WTC11 (cell line): Measurements from ENCODE around the gene LIN7A. TPM values are rescaled to one million over a fixed set of nuclear protein-coding genes. Genes with fewer than 3 reads are reported as not detected.

Source experiments
- ATAC-seq: fragments of 200-7000 bp; cut with Tn5 transposase; 2 replicates; pipeline ENCODE4 v1.10.0; 2021; ENCODE audit warnings: mild to moderate bottlenecking, moderate library complexity
- CTCF ChIA-PET: fragments of 300-600 bp; sonication (Branson Sonifier 250); formaldehyde crosslinking; loops from one replicate; lab custom pipeline; 2021; ENCODE audit warnings: antibody characterized with exemption; lab: Charles Lee
- POLR2A ChIA-PET: fragments of 350-600 bp; sonication (Branson Sonifier 250); formaldehyde crosslinking; loops from one replicate; lab custom pipeline; 2021; ENCODE audit warnings: antibody characterized with exemption; lab: Charles Lee
- DNase-seq: peaks from one replicate; pipeline ENCODE4 v3.0.0; 2021; ENCODE audit warnings: low spot score
- H3K27ac Mint-ChIP-seq: 2 replicates; pipeline ENCODE4 v1.8.0; 2021; ENCODE audit warnings: mixed read lengths
- H3K27me3 Mint-ChIP-seq: 2 replicates; pipeline ENCODE4 v1.8.0; 2021; ENCODE audit warnings: low read depth, mild to moderate bottlenecking, moderate library complexity, mixed read lengths
- H3K36me3 Mint-ChIP-seq: 2 replicates; pipeline ENCODE4 v1.8.0; 2021; ENCODE audit warnings: mixed read lengths
- H3K4me1 Mint-ChIP-seq: 2 replicates; pipeline ENCODE4 v1.8.0; 2022; ENCODE audit warnings: mixed read lengths
- H3K4me3 Mint-ChIP-seq: 2 replicates; pipeline ENCODE4 v1.8.0; 2021; ENCODE audit warnings: mild to moderate bottlenecking, moderate library complexity, mixed read lengths
- H3K9me3 Mint-ChIP-seq: 2 replicates; pipeline ENCODE4 v1.8.0; 2021; ENCODE audit warnings: mixed read lengths
- ATF1 ChIP-seq: sonication (generic); formaldehyde crosslinking; IDR thresholded peaks from 2 replicates; pipeline ENCODE4 v1.8.1; 2023; ENCODE audit warnings: mild to moderate bottlenecking, moderate library complexity, missing genetic modification reagents
- CBFB ChIP-seq: sonication (generic); formaldehyde crosslinking; IDR thresholded peaks from 2 replicates; pipeline ENCODE4 v1.8.1; 2022; ENCODE audit warnings: mild to moderate bottlenecking, low read depth, missing genetic modification reagents
- CREB1 ChIP-seq: sonication (generic); formaldehyde crosslinking; IDR thresholded peaks from 2 replicates; pipeline ENCODE4 v1.8.0; 2023; ENCODE audit warnings: mild to moderate bottlenecking, missing genetic modification reagents
- CREM ChIP-seq: sonication (generic); formaldehyde crosslinking; IDR thresholded peaks from 2 replicates; pipeline ENCODE4 v1.8.1; 2022; ENCODE audit warnings: mild to moderate bottlenecking, missing genetic modification reagents, moderate library complexity
- ELF4 ChIP-seq: sonication (generic); formaldehyde crosslinking; IDR thresholded peaks from 2 replicates; pipeline ENCODE4 v1.8.1; 2022; ENCODE audit warnings: low read depth, mild to moderate bottlenecking, moderate library complexity, missing genetic modification reagents
- EMX1 ChIP-seq: fragments of 250-450 bp; sonication (Bioruptor Pico); IDR thresholded peaks from 2 replicates; pipeline ENCODE4 v1.8.0; 2021; ENCODE audit warnings: mild to moderate bottlenecking
- FOXJ3 ChIP-seq: sonication (generic); formaldehyde crosslinking; IDR thresholded peaks from 2 replicates; pipeline ENCODE4 v1.9.0; 2021; ENCODE audit warnings: missing genetic modification reagents, mild to moderate bottlenecking, borderline replicate concordance
- GTF2I ChIP-seq: fragments of 250-450 bp; sonication (Bioruptor Pico); conservative IDR thresholded peaks from 2 replicates; pipeline ENCODE4 v1.4.0; 2021; ENCODE audit warnings: mild to moderate bottlenecking
- IRF2 ChIP-seq: sonication (generic); formaldehyde crosslinking; IDR thresholded peaks from 2 replicates; pipeline ENCODE4 v1.8.0; 2022; ENCODE audit warnings: low read depth, missing genetic modification reagents, borderline replicate concordance
- JAZF1 ChIP-seq: fragments of 250-450 bp; sonication (Bioruptor Pico); IDR thresholded peaks from 2 replicates; pipeline ENCODE4 v1.9.0; 2021; ENCODE audit warnings: moderate library complexity, mild to moderate bottlenecking, inconsistent platforms
- MXD4 ChIP-seq: fragments of 250-450 bp; sonication (Bioruptor Pico); IDR thresholded peaks from 2 replicates; pipeline ENCODE4 v1.8.0; 2021; ENCODE audit warnings: mild to moderate bottlenecking, moderate library complexity, borderline replicate concordance
- MYBL2 ChIP-seq: sonication (generic); formaldehyde crosslinking; IDR thresholded peaks from 2 replicates; pipeline ENCODE4 v1.8.1; 2023; ENCODE audit warnings: mild to moderate bottlenecking, moderate library complexity, missing genetic modification reagents
- NFATC4 ChIP-seq: fragments of 250-450 bp; sonication (Bioruptor Pico); IDR thresholded peaks from 2 replicates; pipeline ENCODE4 v1.9.0; 2021; ENCODE audit warnings: mild to moderate bottlenecking
- NFYB ChIP-seq: sonication (generic); formaldehyde crosslinking; conservative IDR thresholded peaks from 2 replicates; pipeline ENCODE4 v1.8.0; 2022; ENCODE audit warnings: low read depth, missing genetic modification reagents
- NR1H2 ChIP-seq: sonication (generic); formaldehyde crosslinking; IDR thresholded peaks from 2 replicates; pipeline ENCODE4 v1.9.0; 2021; ENCODE audit warnings: mild to moderate bottlenecking, moderate library complexity, missing genetic modification reagents
- SMAD3 ChIP-seq: sonication (generic); formaldehyde crosslinking; IDR thresholded peaks from 2 replicates; pipeline ENCODE4 v1.8.0; 2022; ENCODE audit warnings: missing genetic modification reagents, mild to moderate bottlenecking, borderline replicate concordance
- SP1 ChIP-seq: sonication (generic); formaldehyde crosslinking; conservative IDR thresholded peaks from 2 replicates; pipeline ENCODE4 v1.8.1; 2022; ENCODE audit warnings: missing genetic modification reagents
- ZNF263 ChIP-seq: sonication (generic); formaldehyde crosslinking; IDR thresholded peaks from 2 replicates; pipeline ENCODE4 v1.8.1; 2022; ENCODE audit warnings: low read depth, mild to moderate bottlenecking, moderate library complexity, missing genetic modification reagents
- ZNF416 ChIP-seq: fragments of 250-450 bp; sonication (Bioruptor Pico); IDR thresholded peaks from 2 replicates; pipeline ENCODE4 v1.9.0; 2021; ENCODE audit warnings: mild to moderate bottlenecking, inconsistent platforms
- ZNF671 ChIP-seq: fragments of 250-450 bp; sonication (Bioruptor Pico); IDR thresholded peaks from 2 replicates; pipeline ENCODE4 v1.8.0; 2021; ENCODE audit warnings: mild to moderate bottlenecking
- total RNA-seq: library from RNA; stranded (reverse); gene quantifications from 3 replicates; pipeline ENCODE4 v1.2.3, GENCODE V29; 2021
- TF ChIP-seq, protein P1 (sequence below): fragments of 250-450 bp; sonication (Bioruptor Pico); IDR thresholded peaks from 2 replicates; pipeline ENCODE4 v1.9.0; 2021; ENCODE audit warnings: moderate library complexity, mild to moderate bottlenecking, inconsistent platforms, borderline replicate concordance
- TF ChIP-seq, protein P2 (sequence below): sonication (generic); formaldehyde crosslinking; conservative IDR thresholded peaks from 2 replicates; pipeline ENCODE4 v1.8.1; 2023; ENCODE audit warnings: mild to moderate bottlenecking, low read depth, missing genetic modification reagents, moderate library complexity
- TF ChIP-seq, protein P3 (sequence below): fragments of 250-450 bp; sonication (Bioruptor Pico); conservative IDR thresholded peaks from 2 replicates; pipeline ENCODE4 v1.9.0; 2021; ENCODE audit warnings: mild to moderate bottlenecking
- TF ChIP-seq, protein P4 (sequence below): sonication (generic); formaldehyde crosslinking; IDR thresholded peaks from 2 replicates; pipeline ENCODE4 v1.8.1; 2023; ENCODE audit warnings: mild to moderate bottlenecking, missing genetic modification reagents
- TF ChIP-seq, protein P5 (sequence below): sonication (generic); formaldehyde crosslinking; IDR thresholded peaks from 2 replicates; pipeline ENCODE4 v1.8.1; 2023; ENCODE audit warnings: mild to moderate bottlenecking, missing genetic modification reagents, moderate library complexity

The LIN7A gene
- total RNA-seq, 1 experiment from 2014 or later, result 8.5 TPM

DNA sequence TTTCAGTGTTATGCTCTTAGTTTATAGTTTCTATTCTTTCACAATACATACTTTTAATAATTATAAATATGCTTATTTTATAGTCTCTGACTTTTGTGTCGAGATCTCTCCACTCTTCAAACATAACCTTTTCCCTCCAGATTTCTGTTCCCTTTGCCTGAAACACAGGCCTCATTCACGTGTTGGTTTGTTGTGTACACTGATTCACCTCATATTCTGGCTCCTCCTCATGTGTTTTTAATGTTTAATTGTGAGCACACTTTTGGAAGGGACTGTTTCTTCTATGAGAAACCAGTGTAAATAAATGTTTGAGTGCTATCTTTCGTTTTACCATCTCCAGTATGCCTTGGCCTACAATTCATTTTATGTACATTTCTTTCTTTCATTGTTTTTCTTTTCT lies 20.1 kb downstream of the LIN7A start:
- H3K27me3 Mint-ChIP-seq, result no peaks in the 10 kb centered on the region
- H3K9me3 Mint-ChIP-seq, result peaks cover 7% of the 10 kb centered on the region
- DNase-seq, result no peak
- POLR2A ChIA-PET, result no interaction called here
- H3K4me1 Mint-ChIP-seq, result peaks cover 5% of the 10 kb centered on the region
- CTCF ChIA-PET, result no interaction called here
- H3K36me3 Mint-ChIP-seq, result no peaks in the 10 kb centered on the region
- no peak for ATAC-seq
- H3K27ac Mint-ChIP-seq, result no peak overlapping the region
- no peak for TF ChIP-seq ATF1 (CRISPR knock-in tag)
- TF ChIP-seq, protein P1, sequence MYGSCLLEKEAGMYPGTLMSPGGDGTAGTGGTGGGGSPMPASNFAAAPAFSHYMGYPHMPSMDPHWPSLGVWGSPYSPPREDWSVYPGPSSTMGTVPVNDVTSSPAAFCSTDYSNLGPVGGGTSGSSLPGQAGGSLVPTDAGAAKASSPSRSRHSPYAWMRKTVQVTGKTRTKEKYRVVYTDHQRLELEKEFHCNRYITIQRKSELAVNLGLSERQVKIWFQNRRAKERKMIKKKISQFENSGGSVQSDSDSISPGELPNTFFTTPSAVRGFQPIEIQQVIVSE (CRISPR knock-in tag), result no peak
- TF ChIP-seq, protein P2, sequence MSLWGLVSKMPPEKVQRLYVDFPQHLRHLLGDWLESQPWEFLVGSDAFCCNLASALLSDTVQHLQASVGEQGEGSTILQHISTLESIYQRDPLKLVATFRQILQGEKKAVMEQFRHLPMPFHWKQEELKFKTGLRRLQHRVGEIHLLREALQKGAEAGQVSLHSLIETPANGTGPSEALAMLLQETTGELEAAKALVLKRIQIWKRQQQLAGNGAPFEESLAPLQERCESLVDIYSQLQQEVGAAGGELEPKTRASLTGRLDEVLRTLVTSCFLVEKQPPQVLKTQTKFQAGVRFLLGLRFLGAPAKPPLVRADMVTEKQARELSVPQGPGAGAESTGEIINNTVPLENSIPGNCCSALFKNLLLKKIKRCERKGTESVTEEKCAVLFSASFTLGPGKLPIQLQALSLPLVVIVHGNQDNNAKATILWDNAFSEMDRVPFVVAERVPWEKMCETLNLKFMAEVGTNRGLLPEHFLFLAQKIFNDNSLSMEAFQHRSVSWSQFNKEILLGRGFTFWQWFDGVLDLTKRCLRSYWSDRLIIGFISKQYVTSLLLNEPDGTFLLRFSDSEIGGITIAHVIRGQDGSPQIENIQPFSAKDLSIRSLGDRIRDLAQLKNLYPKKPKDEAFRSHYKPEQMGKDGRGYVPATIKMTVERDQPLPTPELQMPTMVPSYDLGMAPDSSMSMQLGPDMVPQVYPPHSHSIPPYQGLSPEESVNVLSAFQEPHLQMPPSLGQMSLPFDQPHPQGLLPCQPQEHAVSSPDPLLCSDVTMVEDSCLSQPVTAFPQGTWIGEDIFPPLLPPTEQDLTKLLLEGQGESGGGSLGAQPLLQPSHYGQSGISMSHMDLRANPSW (CRISPR knock-in tag), result no peak
- TF ChIP-seq SP1 (CRISPR knock-in tag), result no peak
- TF ChIP-seq, protein P3, sequence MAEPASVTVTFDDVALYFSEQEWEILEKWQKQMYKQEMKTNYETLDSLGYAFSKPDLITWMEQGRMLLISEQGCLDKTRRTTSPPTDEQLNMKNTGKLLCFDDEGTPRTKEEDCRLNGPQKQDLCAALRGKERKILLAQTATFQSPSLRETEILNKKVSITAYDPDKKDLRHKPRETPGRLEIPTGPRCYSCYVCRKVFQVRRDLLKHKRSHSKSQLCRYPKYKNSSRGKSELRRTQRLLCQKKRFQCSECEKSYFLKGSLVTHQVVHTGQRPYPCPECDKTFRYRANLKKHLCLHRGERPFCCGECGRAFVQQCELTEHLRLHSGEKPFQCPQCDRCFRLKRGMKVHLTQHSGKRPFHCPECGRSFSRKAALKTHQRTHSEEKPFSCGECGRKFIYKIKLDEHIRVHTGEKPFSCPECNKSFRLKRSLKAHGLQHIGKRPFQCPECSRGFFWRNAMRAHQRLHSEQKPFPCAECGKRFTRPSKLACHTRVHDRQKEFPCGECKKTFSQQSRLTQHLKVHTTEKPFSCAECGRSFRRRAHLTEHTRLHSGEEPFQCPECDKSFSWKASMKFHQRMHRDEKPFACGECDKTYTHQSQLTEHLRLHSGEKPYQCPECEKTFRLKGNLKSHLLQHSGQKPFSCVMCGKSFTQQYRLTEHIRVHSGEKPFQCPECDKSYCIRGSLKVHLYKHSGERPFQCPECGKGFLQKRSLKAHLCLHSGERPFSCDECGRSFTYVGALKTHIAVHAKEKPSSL (CRISPR knock-in tag), result no peak
- TF ChIP-seq IRF2, result no peak
- TF ChIP-seq NR1H2, result no peak
- no peak for TF ChIP-seq SMAD3
- TF ChIP-seq MYBL2 (CRISPR knock-in tag), result no peak
- TF ChIP-seq ZNF263 (CRISPR knock-in tag), result no peak
- TF ChIP-seq ZNF671 (CRISPR knock-in tag), result no peak
- no peak for TF ChIP-seq CREB1 (CRISPR knock-in tag)
- TF ChIP-seq ZNF416, result no peak
- no peak for TF ChIP-seq GTF2I
- no peak for TF ChIP-seq JAZF1
- no peak for TF ChIP-seq NFATC4 (CRISPR knock-in tag)
- no peak for TF ChIP-seq MXD4 (CRISPR knock-in tag)
- no peak for TF ChIP-seq ELF4
- TF ChIP-seq CREM (CRISPR knock-in tag), result no peak
- H3K4me3 Mint-ChIP-seq, result no peak overlapping the region

DNA sequence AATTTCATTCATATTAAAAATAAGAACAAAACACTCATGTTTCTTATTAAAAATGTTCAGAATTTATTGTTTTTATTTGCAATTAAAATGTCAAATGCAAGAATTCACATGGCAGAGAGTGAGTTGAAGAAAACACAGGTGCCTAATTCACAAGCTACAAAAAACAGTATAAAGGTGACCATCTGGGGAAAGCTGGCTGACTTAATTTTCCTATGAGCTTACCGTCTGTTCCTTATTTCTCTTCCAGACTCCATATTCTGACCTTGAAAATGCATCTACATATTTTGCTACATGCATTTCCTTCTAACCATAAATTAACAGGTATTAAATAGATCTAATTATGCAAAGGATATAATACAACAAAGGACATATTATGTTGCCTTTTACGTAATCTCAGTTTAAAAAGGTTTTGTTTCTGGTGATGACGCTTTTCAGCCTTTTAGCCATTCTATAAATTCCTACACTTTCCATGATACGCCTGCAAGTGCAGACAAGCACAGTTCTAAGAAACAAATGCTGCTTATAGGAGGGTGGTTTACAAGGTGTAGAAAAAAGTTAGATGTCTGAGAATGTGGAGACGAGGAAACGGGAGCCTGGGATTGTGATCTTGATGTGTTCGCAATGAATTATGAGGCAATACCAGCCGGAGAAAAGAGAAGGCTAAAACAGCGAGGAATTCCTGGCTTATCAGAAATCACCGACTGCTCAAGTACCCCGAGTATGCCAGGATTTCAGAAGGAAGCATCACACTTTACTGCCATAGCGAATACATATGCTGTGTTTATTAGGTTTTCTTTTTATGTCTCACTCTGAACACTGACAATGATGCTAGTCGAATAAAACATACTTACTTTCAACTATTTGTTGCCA lies 24.6 kb downstream of the LIN7A start:
- Mint-ChIP-seq H3K27ac (peak overlapping the region; percentile 26; the same call in 1 of the 2 replicates), H3K36me3 (no peaks in the 10 kb centered on the region), H3K9me3 (peaks cover 7% of the 10 kb centered on the region), H3K4me1 (peaks cover 5% of the 10 kb centered on the region), H3K27me3 (no peaks in the 10 kb centered on the region), H3K4me3 (no peak overlapping the region)
- ATAC-seq, result no peak
- CTCF ChIA-PET, result no interaction called here
- no peak for DNase-seq
- POLR2A ChIA-PET, result no interaction called here
- TF ChIP-seq, protein P4, sequence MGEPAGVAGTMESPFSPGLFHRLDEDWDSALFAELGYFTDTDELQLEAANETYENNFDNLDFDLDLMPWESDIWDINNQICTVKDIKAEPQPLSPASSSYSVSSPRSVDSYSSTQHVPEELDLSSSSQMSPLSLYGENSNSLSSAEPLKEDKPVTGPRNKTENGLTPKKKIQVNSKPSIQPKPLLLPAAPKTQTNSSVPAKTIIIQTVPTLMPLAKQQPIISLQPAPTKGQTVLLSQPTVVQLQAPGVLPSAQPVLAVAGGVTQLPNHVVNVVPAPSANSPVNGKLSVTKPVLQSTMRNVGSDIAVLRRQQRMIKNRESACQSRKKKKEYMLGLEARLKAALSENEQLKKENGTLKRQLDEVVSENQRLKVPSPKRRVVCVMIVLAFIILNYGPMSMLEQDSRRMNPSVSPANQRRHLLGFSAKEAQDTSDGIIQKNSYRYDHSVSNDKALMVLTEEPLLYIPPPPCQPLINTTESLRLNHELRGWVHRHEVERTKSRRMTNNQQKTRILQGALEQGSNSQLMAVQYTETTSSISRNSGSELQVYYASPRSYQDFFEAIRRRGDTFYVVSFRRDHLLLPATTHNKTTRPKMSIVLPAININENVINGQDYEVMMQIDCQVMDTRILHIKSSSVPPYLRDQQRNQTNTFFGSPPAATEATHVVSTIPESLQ (CRISPR knock-in tag), result no peak
- TF ChIP-seq CBFB (CRISPR knock-in tag), result no peak
- TF ChIP-seq FOXJ3 (CRISPR knock-in tag), result no peak
- TF ChIP-seq EMX1, result no peak
- TF ChIP-seq, protein P3 (CRISPR knock-in tag), result no peak
- no peak for TF ChIP-seq NFYB (CRISPR knock-in tag)
- TF ChIP-seq, protein P5, sequence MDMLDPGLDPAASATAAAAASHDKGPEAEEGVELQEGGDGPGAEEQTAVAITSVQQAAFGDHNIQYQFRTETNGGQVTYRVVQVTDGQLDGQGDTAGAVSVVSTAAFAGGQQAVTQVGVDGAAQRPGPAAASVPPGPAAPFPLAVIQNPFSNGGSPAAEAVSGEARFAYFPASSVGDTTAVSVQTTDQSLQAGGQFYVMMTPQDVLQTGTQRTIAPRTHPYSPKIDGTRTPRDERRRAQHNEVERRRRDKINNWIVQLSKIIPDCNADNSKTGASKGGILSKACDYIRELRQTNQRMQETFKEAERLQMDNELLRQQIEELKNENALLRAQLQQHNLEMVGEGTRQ (CRISPR knock-in tag), result no peak
- TF ChIP-seq ZNF263 (CRISPR knock-in tag), result no peak
